ENCODE measurements around the gene PDE6C. TPM values are rescaled to one million over a fixed set of nuclear protein-coding genes. Genes with fewer than 3 reads are reported as not detected.

PDE6C gene
- total RNA-seq, 1 donor from 2014 or later, result not detected

- no peak for DNase-seq
Observed at GRCh38 chr10:93594518-93594917, 17.8 kb upstream of the PDE6C start.

DNA sequence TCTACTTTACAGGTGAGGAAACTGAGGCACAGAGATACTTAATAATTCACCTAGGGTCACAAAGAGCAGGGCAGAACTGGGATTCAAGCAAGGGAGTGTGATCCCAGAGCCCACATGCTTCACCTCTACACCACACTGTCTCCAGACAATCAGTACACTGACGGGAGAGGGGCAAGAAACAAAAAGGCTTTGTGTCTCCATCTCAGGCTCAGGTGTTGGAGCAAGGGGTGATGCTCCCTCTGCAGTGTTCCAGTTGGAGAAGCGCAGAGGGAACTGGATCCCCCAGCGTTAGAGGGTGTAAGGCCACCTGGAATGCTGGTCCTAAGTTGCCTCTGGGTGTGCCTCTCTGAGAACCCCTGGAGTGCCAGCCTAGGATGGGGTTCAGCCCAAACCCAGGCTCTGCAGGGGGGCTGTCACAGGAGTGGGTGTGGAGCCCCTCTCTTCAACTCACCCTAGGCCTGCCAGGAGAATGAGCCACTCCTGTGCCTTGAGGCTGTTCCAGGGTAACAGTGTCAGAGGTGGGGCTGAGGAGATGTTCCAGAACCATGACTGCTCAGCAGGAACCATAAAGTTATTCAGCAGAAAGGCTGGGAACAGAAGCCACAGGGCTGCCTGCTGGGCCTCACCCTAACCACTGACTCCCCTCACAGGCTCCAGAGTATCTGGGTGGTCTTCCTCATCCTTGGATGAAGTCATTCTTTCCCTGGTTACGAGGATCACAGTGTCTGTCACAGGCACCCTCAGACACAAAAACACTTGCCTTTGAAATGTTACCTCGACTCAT, 16.8 kb upstream of the PDE6C start:
- DNase-seq, result no peak

- no peak for DNase-seq
Observed at GRCh38 chr10:93596539-93596938, 15.8 kb upstream of the PDE6C start.

GRCh38 chr10:93597075-93597599, 15.2 kb upstream of the PDE6C start:
- DNase-seq, result no peak

DNA sequence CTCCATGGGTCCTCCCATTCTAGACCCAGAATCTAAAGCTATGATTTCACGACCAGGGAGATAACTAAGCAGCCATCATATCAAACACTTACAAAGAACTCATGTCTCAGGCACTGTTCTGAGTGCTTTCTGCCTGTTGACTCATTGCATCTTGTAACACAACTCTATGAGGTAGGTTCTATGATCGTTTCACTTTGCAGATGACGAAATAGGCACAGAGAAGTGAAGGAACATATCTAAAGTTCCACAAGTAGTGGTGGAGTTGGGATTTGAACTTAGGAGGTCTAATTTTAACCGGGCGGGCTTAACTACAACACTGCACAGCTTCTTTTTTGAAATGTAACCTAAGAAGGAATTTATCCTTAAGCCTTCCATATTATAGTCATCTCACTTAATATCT, 14.2 kb upstream of the PDE6C start:
- DNase-seq, result no peak

DNA sequence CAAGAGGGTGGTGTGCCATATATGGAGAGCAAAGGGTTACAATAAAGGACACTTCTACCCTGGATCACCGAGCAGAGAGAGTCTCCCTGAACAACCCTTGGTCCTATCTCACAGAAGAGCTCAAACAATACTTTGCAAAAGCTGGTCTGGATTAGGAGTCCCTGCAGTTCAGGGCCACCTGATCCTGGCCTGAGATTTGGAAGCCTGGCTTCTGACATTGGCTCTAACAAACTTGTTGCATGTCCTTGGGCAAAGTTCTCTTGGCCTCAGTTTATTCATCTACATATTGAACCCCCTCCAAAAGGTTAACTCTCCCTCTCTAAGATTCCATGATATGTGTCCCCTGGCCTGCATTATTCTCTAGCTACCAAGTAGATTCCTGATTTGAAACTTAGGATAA, 13.0 kb upstream of the PDE6C start:
- DNase-seq, result no peak

GRCh38 chr10:93599778-93600177, 12.6 kb upstream of the PDE6C start:
- DNase-seq, result no peak

- DNase-seq, result peak; percentile 64
Observed at GRCh38 chr10:93600446-93601145, 11.7 kb upstream of the PDE6C start.

DNA sequence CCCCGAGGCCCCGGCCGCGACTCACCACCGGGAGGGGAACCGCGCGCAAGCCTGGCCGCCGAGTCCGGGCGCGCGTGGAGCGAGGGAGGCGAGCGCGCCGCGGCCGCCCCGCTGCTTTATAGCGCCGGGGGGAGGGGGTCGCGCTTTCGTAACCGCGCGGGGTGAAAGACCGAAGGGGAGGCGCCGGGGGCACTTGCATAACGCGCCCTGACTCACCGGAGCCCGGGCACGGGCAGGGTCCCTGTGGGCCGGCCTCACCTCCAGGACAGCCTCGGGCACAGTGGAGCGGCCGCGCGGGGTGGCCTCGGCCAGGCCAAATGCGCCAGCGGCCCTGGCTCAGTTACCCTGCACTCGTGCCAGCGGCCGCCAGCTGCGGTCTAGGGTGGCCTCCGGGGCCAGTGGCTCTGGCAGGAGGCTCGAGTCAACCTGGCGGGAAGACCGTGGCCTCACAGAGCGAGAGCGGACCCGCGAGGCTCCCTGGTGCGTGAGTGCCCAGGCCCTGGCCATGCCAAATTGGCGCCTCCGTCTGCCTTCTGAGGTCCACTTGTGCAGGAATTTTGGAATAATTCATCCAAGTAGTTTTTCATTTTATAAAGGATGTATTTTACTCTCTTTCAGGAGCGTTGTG, 11.1 kb upstream of the PDE6C start, which contains the start of gene RBP4:
RBP4 (minus strand) TSS at position 90 of the 628 bp plus-strand sequence. CDS start 207 bp downstream, outside the sequence.
- DNase-seq, result peak; percentile 11

DNA sequence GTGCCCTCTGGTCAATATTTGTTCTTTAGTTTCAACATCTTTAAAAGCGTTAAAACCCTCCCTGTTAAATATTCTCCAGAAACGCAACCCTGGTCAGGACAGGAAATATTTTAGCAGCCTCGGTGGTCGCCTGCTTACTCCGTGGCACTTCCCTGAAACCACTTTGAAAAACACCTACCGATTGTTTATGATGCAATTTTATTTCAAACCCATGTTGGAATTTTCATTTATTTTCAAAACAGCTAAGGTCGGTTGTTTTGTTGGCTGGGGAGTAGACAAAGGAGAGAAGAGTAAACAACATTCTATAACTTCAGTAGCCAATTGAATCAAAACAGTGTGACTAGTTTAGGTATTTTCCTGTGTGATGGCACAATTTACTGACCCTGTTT, 10.6 kb upstream of the PDE6C start:
- no peak for DNase-seq

GRCh38 chr10:93603023-93603422, 9.3 kb upstream of the PDE6C start:
- DNase-seq, result no peak

DNA sequence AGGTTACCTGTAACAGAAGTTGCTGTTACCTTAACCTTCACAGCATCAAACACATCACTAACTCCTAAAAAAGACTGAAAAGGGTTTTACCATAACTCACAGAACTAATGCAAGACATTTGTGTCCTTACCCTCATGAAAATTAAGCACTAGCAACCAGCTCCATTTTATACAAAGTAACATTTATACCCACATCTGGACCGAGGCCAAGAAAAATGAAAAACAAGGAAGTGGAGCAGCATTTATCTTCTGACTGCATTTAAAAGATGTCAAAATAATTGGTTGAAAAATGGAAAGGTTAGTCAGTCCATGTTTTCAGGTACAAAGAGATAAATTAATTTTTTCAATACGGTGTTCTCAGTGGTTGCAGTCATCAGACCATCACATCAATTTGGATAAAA, 8.2 kb upstream of the PDE6C start:
- peak; percentile 8 for DNase-seq

DNA sequence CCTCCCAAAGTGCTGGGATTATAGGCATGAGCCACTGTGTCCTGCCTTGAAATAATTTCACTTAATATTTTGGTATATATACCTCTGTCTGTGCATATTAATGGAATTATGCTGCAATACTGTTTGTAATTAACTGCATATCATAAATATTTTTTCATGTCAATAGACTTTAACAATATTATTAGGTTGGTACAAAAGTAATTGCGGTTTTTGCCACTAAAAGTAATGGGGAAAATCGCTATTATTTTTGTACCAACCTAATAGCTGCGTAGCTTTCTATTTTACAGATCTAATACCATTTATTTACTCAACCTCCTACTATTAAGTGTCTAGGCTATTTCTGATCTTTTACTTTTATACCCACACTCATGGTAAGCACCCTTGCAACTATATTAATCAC, 3.9 kb upstream of the PDE6C start:
- DNase-seq, result no peak

- no peak for DNase-seq
Observed at GRCh38 chr10:93613126-93613525, 789 bp downstream of the PDE6C start.

DNA sequence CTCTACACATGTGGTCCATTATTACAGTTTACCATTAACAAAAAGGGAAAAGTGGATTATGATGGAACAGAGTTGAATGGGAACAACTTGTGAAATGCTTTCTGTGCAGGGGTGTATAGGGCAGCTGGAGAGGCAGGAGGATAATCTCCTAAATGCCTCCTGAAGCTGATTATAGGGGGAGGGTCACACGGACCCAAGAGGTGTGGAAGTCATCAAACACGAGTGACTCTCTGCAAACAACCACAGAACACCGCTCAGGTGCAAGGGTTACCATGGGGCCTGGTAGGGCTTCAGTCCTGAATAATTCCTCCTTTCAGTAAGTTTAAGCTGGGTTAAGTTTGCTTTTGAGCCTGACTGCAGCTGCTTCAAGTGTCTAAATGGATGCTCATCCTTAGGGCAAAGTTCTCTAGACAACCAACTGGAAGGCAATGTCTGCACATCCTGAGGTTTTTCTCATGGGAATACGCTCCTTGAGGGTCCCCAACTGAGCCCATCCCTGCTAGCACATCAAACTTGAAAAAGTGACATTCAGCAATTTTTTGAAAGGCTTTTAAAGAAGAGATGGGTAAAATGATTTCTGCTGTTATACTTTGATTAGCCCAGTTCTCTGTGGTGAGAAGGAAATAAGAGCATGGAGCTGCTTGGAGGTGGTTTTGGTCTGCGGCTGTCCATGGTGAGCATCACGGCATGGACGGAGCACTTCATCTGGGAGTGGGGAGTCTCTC, 1.9 kb downstream of the PDE6C start:
- DNase-seq, result no peak

DNA sequence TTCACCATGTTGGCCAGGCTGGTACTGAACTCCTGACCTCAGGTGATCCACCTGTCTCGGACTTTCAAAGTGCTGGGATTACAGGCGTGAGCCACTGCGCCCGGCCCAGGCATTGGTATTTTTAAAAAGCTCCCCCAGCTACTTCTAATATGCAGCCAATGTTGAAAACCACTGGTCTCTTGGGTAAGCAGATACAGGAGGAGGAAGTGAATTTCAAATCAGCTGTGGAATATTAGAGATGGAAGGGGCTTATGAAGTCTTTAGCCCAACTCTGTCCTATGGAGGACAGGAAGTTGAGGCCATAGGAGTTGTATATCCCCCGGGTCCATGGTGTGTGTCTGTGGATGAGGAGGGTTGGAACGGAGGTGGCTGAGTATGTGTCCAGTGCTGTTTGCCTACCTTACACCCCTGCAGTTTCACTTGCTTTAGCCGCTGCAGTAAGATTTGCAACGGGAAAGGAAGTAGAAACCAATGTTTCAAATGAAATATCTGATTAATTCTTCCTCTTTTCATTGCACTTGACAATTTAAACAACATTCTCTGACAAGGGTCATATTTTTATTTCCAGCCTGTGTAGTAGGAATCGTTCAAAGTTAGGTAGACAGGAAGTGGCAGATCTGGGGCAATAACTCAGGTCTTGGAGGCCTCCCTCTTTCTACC, 3.4 kb downstream of the PDE6C start:
- no peak for DNase-seq

- DNase-seq, result no peak
Observed at GRCh38 chr10:93620925-93621324, 8.6 kb downstream of the PDE6C start.

DNA sequence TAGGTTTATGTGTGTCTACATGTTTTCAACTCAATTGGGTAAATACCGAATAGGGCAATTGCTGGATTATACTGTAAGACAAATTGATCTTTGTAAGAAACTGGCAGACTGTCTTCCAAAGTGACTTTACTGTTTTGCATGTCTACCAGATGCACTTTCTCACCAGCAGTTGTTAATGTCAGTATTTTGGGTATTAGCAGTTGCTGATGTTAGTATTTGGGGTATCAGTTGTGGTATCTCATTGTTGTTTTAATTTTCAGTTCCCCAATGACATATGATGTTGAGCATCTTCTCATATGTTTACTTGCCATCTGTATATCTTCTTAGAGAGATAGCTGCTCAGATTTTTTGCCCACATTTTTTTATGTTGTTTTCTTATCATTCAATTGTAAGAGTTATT, 10.6 kb downstream of the PDE6C start:
- DNase-seq, result no peak

DNA sequence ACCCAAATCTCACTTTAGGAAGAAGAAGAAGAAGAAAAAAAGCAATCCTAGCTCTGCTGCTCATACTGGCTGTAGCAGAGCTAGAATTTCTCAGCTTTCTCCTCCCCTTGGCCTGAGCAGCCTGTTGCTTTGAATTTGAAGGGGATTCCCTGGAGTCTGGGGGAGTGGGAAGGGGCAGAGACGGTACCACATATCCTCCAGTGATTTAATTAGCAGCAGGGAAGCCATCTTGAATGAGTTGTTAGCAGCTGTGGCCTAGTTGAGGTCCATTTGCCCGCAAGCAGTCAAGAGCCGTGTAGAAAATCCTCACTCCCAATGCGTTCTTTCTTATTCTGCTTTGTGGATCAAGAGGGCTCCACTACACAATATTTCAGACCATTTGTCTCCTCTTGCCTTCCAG, 16.5 kb downstream of the PDE6C start:
- DNase-seq, result no peak

DNA sequence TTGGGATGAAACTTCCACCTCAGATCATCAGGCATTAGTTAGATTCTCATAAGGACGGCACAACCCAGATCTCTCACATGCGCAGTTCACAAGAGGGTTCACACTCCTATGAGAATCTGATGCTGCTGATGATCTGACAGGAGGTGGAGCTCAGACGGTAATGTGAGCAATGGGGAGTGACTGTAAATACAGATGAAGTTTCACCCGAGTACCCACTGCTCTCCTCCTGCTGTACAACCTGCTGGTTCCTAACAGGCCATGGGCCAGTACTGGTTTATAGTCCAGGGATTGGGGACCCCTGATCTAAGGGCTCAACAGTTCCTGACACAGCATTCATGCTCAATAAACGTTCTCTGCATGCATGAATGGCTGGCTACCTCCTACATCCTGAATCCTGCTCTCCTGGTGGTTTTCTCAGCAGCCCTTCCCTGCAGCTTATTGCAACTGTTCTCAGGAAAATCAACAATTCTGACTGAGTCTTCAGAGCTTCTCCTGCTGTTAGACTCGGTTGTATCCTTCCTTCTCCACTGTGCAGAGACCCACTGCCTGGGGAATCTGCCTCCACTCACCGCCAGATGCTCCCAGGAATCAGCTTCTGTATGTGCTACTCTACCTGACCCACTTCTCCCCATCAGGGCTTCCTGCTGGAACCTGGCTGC, 17.4 kb downstream of the PDE6C start:
- no peak for DNase-seq

Measured in tongue (tissue), 2 donors.